HepG2 (cell line): ENCODE results near the gene WDR27. TPM values are rescaled to one million over a fixed set of nuclear protein-coding genes. Genes with fewer than 3 reads are reported as not detected.
A peak's percentile ranks its signal among the peaks of the same experiment; 100 is the strongest.

Experiments used
- CENPT ChIP-seq: sonication (generic); formaldehyde crosslinking; IDR thresholded peaks from 2 replicates; pipeline ENCODE4 v1.8.0; 2022; ENCODE audit warnings: low read depth, mild to moderate bottlenecking, moderate library complexity, missing genetic modification reagents
- NBN ChIP-seq: fragments of 450-650 bp; conservative IDR thresholded peaks from 2 replicates; pipeline ENCODE4 v1.6.1; 2017
- NKX3-1 ChIP-seq: sonication (generic); formaldehyde crosslinking; IDR thresholded peaks from 2 replicates; pipeline ENCODE4 v1.5.0; 2020; ENCODE audit warnings: missing genetic modification reagents
- PATZ1 ChIP-seq: sonication (generic); formaldehyde crosslinking; IDR thresholded peaks from 2 replicates; pipeline ENCODE4 v1.4.0; 2020; ENCODE audit warnings: missing genetic modification reagents
- PAX8 ChIP-seq: sonication (generic); formaldehyde crosslinking; IDR thresholded peaks from 2 replicates; pipeline ENCODE4 v1.8.0; 2022; ENCODE audit warnings: mild to moderate bottlenecking, missing genetic modification reagents, borderline replicate concordance
- PLSCR1 ChIP-seq: sonication (generic); formaldehyde crosslinking; IDR thresholded peaks from 2 replicates; pipeline ENCODE4 v1.5.0; 2020; ENCODE audit warnings: missing genetic modification reagents, mild to moderate bottlenecking, borderline replicate concordance
- ZNF205 ChIP-seq: IDR thresholded peaks from 2 replicates; pipeline ENCODE4 v1.6.1; 2018; ENCODE audit warnings: missing biosample characterization, missing genetic modification reagents
- ZNF468 ChIP-seq: sonication (generic); formaldehyde crosslinking; IDR thresholded peaks from 2 replicates; pipeline ENCODE4 v1.8.0; 2022; ENCODE audit warnings: mild to moderate bottlenecking, moderate library complexity, missing genetic modification reagents
- ZNF574 ChIP-seq: sonication (generic); formaldehyde crosslinking; IDR thresholded peaks from 2 replicates; pipeline ENCODE4 v1.4.0; 2020; ENCODE audit warnings: missing genetic modification reagents
- ZNF773 ChIP-seq: sonication (generic); formaldehyde crosslinking; IDR thresholded peaks from 2 replicates; pipeline ENCODE4 v1.4.0; 2020; ENCODE audit warnings: missing genetic modification reagents, borderline replicate concordance
- polyA plus RNA-seq, 8 experiments: library from polyadenylated mRNA; depleted of rRNA in 3 of 8; stranded (reverse) in 7 of 8; unstranded in 1 of 8; fragments of >200 nt; fragmentation: Illumina TruSeq in 4 of 8; extraction: Trizol in 4 of 8; gene quantifications; 2 replicates each; pipeline versions ENCODE4 v1.2.1 to v1.2.3, GENCODE V29; 2011 to 2016; ENCODE audit warnings: low read depth in 4 of 8, missing spikeins in 1 of 8, mixed read lengths in 1 of 8; ENCODE audit not compliant: insufficient read depth in 1 of 8
- total RNA-seq, 5 experiments: library from RNA; depleted of rRNA; stranded (reverse); fragments of >200 nt; fragmentation: Illumina TruSeq; extraction: Trizol; gene quantifications; 2 replicates each; pipeline ENCODE4 v1.2.3, GENCODE V29; 2016; ENCODE audit warnings: low read depth in 1 of 5
- TF ChIP-seq, protein P1 (sequence below): sonication (generic); formaldehyde crosslinking; IDR thresholded peaks from 2 replicates; pipeline ENCODE4 v1.4.0; 2020; ENCODE audit warnings: mild to moderate bottlenecking, missing genetic modification reagents
- TF ChIP-seq, protein P2 (sequence below): sonication (generic); formaldehyde crosslinking; IDR thresholded peaks from 2 replicates; pipeline ENCODE4 v1.5.0; 2020; ENCODE audit warnings: missing genetic modification reagents, mild to moderate bottlenecking, borderline replicate concordance
- TF ChIP-seq, protein P3 (sequence below): sonication (generic); formaldehyde crosslinking; IDR thresholded peaks from 2 replicates; pipeline ENCODE4 v1.4.0; 2020; ENCODE audit warnings: missing genetic modification reagents
- TF ChIP-seq, protein P4 (sequence below): IDR thresholded peaks from 2 replicates; pipeline ENCODE4 v1.6.1; 2012; ENCODE audit warnings: inconsistent platforms

Gene WDR27
- total and polyA plus RNA-seq, 2 of the 13 experiments (the other 11 are each of a cell fraction or from before 2014, with no cell fraction given) = 34.1 to 80.3 TPM

- TF ChIP-seq, protein P1, sequence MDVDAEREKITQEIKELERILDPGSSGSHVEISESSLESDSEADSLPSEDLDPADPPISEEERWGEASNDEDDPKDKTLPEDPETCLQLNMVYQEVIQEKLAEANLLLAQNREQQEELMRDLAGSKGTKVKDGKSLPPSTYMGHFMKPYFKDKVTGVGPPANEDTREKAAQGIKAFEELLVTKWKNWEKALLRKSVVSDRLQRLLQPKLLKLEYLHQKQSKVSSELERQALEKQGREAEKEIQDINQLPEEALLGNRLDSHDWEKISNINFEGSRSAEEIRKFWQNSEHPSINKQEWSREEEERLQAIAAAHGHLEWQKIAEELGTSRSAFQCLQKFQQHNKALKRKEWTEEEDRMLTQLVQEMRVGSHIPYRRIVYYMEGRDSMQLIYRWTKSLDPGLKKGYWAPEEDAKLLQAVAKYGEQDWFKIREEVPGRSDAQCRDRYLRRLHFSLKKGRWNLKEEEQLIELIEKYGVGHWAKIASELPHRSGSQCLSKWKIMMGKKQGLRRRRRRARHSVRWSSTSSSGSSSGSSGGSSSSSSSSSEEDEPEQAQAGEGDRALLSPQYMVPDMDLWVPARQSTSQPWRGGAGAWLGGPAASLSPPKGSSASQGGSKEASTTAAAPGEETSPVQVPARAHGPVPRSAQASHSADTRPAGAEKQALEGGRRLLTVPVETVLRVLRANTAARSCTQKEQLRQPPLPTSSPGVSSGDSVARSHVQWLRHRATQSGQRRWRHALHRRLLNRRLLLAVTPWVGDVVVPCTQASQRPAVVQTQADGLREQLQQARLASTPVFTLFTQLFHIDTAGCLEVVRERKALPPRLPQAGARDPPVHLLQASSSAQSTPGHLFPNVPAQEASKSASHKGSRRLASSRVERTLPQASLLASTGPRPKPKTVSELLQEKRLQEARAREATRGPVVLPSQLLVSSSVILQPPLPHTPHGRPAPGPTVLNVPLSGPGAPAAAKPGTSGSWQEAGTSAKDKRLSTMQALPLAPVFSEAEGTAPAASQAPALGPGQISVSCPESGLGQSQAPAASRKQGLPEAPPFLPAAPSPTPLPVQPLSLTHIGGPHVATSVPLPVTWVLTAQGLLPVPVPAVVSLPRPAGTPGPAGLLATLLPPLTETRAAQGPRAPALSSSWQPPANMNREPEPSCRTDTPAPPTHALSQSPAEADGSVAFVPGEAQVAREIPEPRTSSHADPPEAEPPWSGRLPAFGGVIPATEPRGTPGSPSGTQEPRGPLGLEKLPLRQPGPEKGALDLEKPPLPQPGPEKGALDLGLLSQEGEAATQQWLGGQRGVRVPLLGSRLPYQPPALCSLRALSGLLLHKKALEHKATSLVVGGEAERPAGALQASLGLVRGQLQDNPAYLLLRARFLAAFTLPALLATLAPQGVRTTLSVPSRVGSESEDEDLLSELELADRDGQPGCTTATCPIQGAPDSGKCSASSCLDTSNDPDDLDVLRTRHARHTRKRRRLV (CRISPR knock-in tag) = 0 out of 2 replicates have a peak, but pooled peaks have one; percentile 45
- no peak for TF ChIP-seq PLSCR1
- peak; percentile 56; the same call in 1 of the 2 replicates for TF ChIP-seq CENPT
- TF ChIP-seq ZNF773 (CRISPR knock-in tag) = 0 out of 2 replicates have a peak, but pooled peaks have one; percentile 28
- TF ChIP-seq, protein P2, sequence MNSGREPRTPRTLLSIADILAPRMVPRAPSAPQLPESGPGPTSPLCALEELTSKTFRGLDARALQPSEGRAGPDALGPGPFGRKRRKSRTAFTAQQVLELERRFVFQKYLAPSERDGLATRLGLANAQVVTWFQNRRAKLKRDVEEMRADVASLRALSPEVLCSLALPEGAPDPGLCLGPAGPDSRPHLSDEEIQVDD (CRISPR knock-in tag) = peak; percentile 62; the same call in 1 of the 2 replicates
- TF ChIP-seq, protein P3, sequence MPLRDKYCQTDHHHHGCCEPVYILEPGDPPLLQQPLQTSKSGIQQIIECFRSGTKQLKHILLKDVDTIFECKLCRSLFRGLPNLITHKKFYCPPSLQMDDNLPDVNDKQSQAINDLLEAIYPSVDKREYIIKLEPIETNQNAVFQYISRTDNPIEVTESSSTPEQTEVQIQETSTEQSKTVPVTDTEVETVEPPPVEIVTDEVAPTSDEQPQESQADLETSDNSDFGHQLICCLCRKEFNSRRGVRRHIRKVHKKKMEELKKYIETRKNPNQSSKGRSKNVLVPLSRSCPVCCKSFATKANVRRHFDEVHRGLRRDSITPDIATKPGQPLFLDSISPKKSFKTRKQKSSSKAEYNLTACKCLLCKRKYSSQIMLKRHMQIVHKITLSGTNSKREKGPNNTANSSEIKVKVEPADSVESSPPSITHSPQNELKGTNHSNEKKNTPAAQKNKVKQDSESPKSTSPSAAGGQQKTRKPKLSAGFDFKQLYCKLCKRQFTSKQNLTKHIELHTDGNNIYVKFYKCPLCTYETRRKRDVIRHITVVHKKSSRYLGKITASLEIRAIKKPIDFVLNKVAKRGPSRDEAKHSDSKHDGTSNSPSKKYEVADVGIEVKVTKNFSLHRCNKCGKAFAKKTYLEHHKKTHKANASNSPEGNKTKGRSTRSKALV = peak; percentile 92
- TF ChIP-seq ZNF574 (CRISPR knock-in tag) = no peak
- 0 out of 2 replicates have a peak, but pooled peaks have one; percentile 27 for TF ChIP-seq ZNF205 (CRISPR knock-in tag)
- 0 out of 2 replicates have a peak, but pooled peaks have one; percentile 13 for TF ChIP-seq PATZ1 (CRISPR knock-in tag)
- TF ChIP-seq NKX3-1 (CRISPR knock-in tag) = 0 out of 2 replicates have a peak, but pooled peaks have one; percentile 34
- TF ChIP-seq NBN = no peak
- 0 out of 2 replicates have a peak, but pooled peaks have one; percentile 79 for TF ChIP-seq ZNF468 (CRISPR knock-in tag)
- TF ChIP-seq PAX8 (CRISPR knock-in tag) = 0 out of 2 replicates have a peak, but pooled peaks have one; percentile 35
- TF ChIP-seq, protein P4, sequence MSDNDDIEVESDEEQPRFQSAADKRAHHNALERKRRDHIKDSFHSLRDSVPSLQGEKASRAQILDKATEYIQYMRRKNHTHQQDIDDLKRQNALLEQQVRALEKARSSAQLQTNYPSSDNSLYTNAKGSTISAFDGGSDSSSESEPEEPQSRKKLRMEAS = peak; percentile 39
These were observed 21.5 kb upstream of the WDR27 start (continued) for GRCh38 chr6:169723200-169723909.
